ENCODE data around the gene METTL18.

METTL18 gene

GRCh38 chr1:169794530-169795416 is at the start of gene METTL18:
METTL18 (minus strand) TSS chr1:169794907; CDS start chr1:169793695, 1,212 bp downstream.
- peak; percentile 98 for DNase-seq (ENCODE audit: low read depth)
- H3K4me3 ChIP-seq (ENCODE audit: low read depth, low read length) = peak within 1 kb of the TSS; percentile 85
- TF ChIP-seq CTCF (conservative IDR thresholded peaks at IDR 0.05; ENCODE audit: low read depth, low read length) = no peak

GRCh38 chr1:169838942-169839341 is 44.2 kb upstream of the METTL18 start:
- DNase-seq (ENCODE audit: low read depth) = no peak
- no peak for TF ChIP-seq CTCF (conservative IDR thresholded peaks at IDR 0.05; ENCODE audit: low read depth, low read length)
- H3K4me3 ChIP-seq (ENCODE audit: low read depth, low read length) = no peak overlapping the region

- DNase-seq (ENCODE audit: low read depth) = no peak
- no peak for TF ChIP-seq CTCF (conservative IDR thresholded peaks at IDR 0.05; ENCODE audit: low read depth, low read length)
- no peak overlapping the region for H3K4me3 ChIP-seq (ENCODE audit: low read depth, low read length)
These were observed 41.5 kb upstream of the METTL18 start for GRCh38 chr1:169836198-169836597.

- no peak overlapping the region for H3K4me3 ChIP-seq (ENCODE audit: low read depth, low read length)
- DNase-seq (ENCODE audit: low read depth) = no peak
- TF ChIP-seq CTCF (conservative IDR thresholded peaks at IDR 0.05; ENCODE audit: low read depth, low read length) = no peak
These were observed 40.9 kb upstream of the METTL18 start for GRCh38 chr1:169835647-169836046.

GRCh38 chr1:169834869-169835268 is 40.2 kb upstream of the METTL18 start:
- no peak for TF ChIP-seq CTCF (conservative IDR thresholded peaks at IDR 0.05; ENCODE audit: low read depth, low read length)
- no peak for DNase-seq (ENCODE audit: low read depth)
- no peak overlapping the region for H3K4me3 ChIP-seq (ENCODE audit: low read depth, low read length)

- H3K4me3 ChIP-seq (ENCODE audit: low read depth, low read length) = no peak overlapping the region
- no peak for TF ChIP-seq CTCF (conservative IDR thresholded peaks at IDR 0.05; ENCODE audit: low read depth, low read length)
- no peak for DNase-seq (ENCODE audit: low read depth)
These were observed 38.6 kb upstream of the METTL18 start for GRCh38 chr1:169833179-169833901.

Data from choroid plexus epithelial cell (primary cell).